ENCODE data around the gene MYOD1. TPM values are rescaled to one million over a fixed set of nuclear protein-coding genes. Genes with fewer than 3 reads are reported as not detected.

Gene MYOD1
- total and polyA plus RNA-seq, 2 of the 13 experiments (the other 11 are each of a cell fraction or from before 2014, with no cell fraction given), result not detected

DNA sequence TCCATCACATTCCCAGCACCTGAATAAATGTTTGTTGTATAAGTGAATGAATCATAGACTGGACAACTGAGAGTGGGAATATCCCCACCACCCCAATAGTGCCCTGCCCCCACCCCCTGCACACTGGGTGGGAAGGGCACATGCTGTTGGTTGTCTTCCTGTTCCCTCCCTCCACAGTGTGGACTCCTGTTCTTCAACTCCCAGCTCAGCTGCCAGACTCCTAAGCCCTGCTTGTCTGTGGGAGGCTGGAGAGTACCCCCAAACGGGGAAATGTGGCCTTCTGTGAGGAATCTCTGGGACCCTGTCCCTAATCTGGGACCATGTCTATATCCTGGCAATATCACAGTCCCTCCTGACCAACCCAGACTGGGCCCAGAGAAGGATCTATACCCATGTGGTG lies 5.5 kb upstream of the MYOD1 start:
- BruUV-seq (replicated peaks), result no TSS peak
- Histone ChIP-seq H3K27ac (ENCODE audit: extremely low read length, insufficient read depth, low read length) (no peak overlapping the region), H3K9ac (ENCODE audit: insufficient read depth, low read depth, low read length) (no peak overlapping the region), H3K4me2 (ENCODE audit: low read depth, low read length) (no peak overlapping the region), H4K20me1 (ENCODE audit: insufficient read depth, low read length) (0 out of 2 replicates have a peak, but pooled peaks cover 2% of the 10 kb centered on the region), H2AFZ (ENCODE audit: low read length) (no peak overlapping the region), H3K27me3 (ENCODE audit: control insufficient read depth in 1 of 2, insufficient read depth in 2 of 2, low read length in 2 of 2) (peaks cover 4 to 61% of the 10 kb centered on the region in 2 experiments; a peak in 4 of 5 replicates), H3K4me3 (replicated peaks in 1 of 3; ENCODE audit: insufficient read depth in 1 of 3, low read depth in 2 of 3, low read length in 3 of 3) (no peak overlapping the region), H3K9me3 (ENCODE audit: low read length) (no peaks in the 10 kb centered on the region), H3K4me1 (ENCODE audit: insufficient read depth, low read length) (no peaks in the 10 kb centered on the region), H3K36me3 (replicated peaks in 1 of 2; ENCODE audit: control insufficient read depth in 1 of 2, insufficient read depth in 2 of 2, low read length in 2 of 2) (no peaks in the 10 kb centered on the region), H3K79me2 (ENCODE audit: insufficient read depth, low read length) (no peaks in the 10 kb centered on the region)
- ATAC-seq (no peak), FAIRE-seq (no peak), DNase-seq (ENCODE audit: low spot score) (no peak)
- WGBS (ENCODE audit: low lambda C conversion rate), result no CpG with 5 or more reads among the region's 1 CpG
- in situ Hi-C loops (cut with HindIII; ENCODE audit: extremely low pct_ligation_motif_present, low pct_unique_long_range_greater_than_20kb) (no loop called here), intact Hi-C loops (cut with micrococcal nuclease; ENCODE audit: unreplicated experiment) (no loop called here)
- POLR2A ChIA-PET, result no interaction called here
- CTCF ChIA-PET (ENCODE audit: low intra/inter-chr PET ratio, low total read pairs), result no interaction called here
- TF ChIP-seq ZNF160 (CRISPR knock-in tag; IDR thresholded peaks at IDR 0.05) (no peak), NCOR1 (IDR thresholded peaks at IDR 0.05; ENCODE audit: borderline replicate concordance, low read length) (no peak), CHCHD3 (CRISPR knock-in tag; IDR thresholded peaks at IDR 0.05) (no peak), YEATS4 (CRISPR knock-in tag; IDR thresholded peaks at IDR 0.05; ENCODE audit: borderline replicate concordance) (no peak), PHF5A (CRISPR knock-in tag; IDR thresholded peaks at IDR 0.05; ENCODE audit: low read depth, unreplicated experiment) (no peak), ZNF432 (CRISPR knock-in tag; IDR thresholded peaks at IDR 0.05; ENCODE audit: borderline replicate concordance) (no peak), NR2F1 (CRISPR knock-in tag; IDR thresholded peaks at IDR 0.05) (no peak), RELA (CRISPR knock-in tag; IDR thresholded peaks at IDR 0.05) (no peak)
- TF ChIP-seq, protein P1, sequence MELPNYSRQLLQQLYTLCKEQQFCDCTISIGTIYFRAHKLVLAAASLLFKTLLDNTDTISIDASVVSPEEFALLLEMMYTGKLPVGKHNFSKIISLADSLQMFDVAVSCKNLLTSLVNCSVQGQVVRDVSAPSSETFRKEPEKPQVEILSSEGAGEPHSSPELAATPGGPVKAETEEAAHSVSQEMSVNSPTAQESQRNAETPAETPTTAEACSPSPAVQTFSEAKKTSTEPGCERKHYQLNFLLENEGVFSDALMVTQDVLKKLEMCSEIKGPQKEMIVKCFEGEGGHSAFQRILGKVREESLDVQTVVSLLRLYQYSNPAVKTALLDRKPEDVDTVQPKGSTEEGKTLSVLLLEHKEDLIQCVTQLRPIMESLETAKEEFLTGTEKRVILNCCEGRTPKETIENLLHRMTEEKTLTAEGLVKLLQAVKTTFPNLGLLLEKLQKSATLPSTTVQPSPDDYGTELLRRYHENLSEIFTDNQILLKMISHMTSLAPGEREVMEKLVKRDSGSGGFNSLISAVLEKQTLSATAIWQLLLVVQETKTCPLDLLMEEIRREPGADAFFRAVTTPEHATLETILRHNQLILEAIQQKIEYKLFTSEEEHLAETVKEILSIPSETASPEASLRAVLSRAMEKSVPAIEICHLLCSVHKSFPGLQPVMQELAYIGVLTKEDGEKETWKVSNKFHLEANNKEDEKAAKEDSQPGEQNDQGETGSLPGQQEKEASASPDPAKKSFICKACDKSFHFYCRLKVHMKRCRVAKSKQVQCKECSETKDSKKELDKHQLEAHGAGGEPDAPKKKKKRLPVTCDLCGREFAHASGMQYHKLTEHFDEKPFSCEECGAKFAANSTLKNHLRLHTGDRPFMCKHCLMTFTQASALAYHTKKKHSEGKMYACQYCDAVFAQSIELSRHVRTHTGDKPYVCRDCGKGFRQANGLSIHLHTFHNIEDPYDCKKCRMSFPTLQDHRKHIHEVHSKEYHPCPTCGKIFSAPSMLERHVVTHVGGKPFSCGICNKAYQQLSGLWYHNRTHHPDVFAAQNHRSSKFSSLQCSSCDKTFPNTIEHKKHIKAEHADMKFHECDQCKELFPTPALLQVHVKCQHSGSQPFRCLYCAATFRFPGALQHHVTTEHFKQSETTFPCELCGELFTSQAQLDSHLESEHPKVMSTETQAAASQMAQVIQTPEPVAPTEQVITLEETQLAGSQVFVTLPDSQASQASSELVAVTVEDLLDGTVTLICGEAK (IDR thresholded peaks at IDR 0.05), result no peak
- TF ChIP-seq, protein P1 (CRISPR knock-in tag; IDR thresholded peaks at IDR 0.05), result no peak
- TF ChIP-seq, protein P2, sequence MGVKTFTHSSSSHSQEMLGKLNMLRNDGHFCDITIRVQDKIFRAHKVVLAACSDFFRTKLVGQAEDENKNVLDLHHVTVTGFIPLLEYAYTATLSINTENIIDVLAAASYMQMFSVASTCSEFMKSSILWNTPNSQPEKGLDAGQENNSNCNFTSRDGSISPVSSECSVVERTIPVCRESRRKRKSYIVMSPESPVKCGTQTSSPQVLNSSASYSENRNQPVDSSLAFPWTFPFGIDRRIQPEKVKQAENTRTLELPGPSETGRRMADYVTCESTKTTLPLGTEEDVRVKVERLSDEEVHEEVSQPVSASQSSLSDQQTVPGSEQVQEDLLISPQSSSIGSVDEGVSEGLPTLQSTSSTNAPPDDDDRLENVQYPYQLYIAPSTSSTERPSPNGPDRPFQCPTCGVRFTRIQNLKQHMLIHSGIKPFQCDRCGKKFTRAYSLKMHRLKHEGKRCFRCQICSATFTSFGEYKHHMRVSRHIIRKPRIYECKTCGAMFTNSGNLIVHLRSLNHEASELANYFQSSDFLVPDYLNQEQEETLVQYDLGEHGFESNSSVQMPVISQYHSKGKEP (CRISPR knock-in tag; IDR thresholded peaks at IDR 0.05), result no peak
- TF ChIP-seq, protein P3, sequence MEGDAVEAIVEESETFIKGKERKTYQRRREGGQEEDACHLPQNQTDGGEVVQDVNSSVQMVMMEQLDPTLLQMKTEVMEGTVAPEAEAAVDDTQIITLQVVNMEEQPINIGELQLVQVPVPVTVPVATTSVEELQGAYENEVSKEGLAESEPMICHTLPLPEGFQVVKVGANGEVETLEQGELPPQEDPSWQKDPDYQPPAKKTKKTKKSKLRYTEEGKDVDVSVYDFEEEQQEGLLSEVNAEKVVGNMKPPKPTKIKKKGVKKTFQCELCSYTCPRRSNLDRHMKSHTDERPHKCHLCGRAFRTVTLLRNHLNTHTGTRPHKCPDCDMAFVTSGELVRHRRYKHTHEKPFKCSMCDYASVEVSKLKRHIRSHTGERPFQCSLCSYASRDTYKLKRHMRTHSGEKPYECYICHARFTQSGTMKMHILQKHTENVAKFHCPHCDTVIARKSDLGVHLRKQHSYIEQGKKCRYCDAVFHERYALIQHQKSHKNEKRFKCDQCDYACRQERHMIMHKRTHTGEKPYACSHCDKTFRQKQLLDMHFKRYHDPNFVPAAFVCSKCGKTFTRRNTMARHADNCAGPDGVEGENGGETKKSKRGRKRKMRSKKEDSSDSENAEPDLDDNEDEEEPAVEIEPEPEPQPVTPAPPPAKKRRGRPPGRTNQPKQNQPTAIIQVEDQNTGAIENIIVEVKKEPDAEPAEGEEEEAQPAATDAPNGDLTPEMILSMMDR (CRISPR knock-in tag; IDR thresholded peaks at IDR 0.05), result no peak
